NCI-H345 treated with DMSO at 0.1 percent for 48 hours (cell line): ENCODE data around the gene ADAM19.

Source experiments
- DNase-seq: peaks from one replicate; lab custom pipeline; 2025; ENCODE audit not compliant: unreplicated experiment; lab: John Stamatoyannopoulos, UW

ADAM19 gene

GRCh38 chr5:157597277-157597676 is 21.7 kb upstream of the ADAM19 start:
- no peak for DNase-seq

GRCh38 chr5:157596487-157596886 is 20.9 kb upstream of the ADAM19 start:
- DNase-seq: no peak

GRCh38 chr5:157594675-157595459 is 19.3 kb upstream of the ADAM19 start:
- no peak for DNase-seq

- DNase-seq: no peak
Measured at GRCh38 chr5:157594257-157594656, 18.7 kb upstream of the ADAM19 start.

GRCh38 chr5:157593052-157593757 is 17.6 kb upstream of the ADAM19 start:
- DNase-seq: no peak

- no peak for DNase-seq
Measured at GRCh38 chr5:157592594-157592993, 17.0 kb upstream of the ADAM19 start.

GRCh38 chr5:157590478-157590877 is 14.9 kb upstream of the ADAM19 start:
- no peak for DNase-seq

- DNase-seq: no peak
Measured at GRCh38 chr5:157584628-157585027, 9.1 kb upstream of the ADAM19 start.

GRCh38 chr5:157582731-157583620 is 7.4 kb upstream of the ADAM19 start:
- DNase-seq: no peak

- DNase-seq: no peak
Measured at GRCh38 chr5:157581901-157582300, 6.3 kb upstream of the ADAM19 start.

- DNase-seq: no peak
Measured at GRCh38 chr5:157578079-157578780, 2.7 kb upstream of the ADAM19 start.

GRCh38 chr5:157576678-157577077 is 1.1 kb upstream of the ADAM19 start:
- no peak for DNase-seq

- DNase-seq: no peak
Measured at GRCh38 chr5:157574456-157575380, 857 bp downstream of the ADAM19 start.

- DNase-seq: no peak
Measured at GRCh38 chr5:157571357-157571827, 4.2 kb downstream of the ADAM19 start.

- no peak for DNase-seq
Measured at GRCh38 chr5:157570531-157571200, 4.9 kb downstream of the ADAM19 start.

GRCh38 chr5:157568720-157569119 is 6.9 kb downstream of the ADAM19 start:
- DNase-seq: no peak

GRCh38 chr5:157568222-157568621 is 7.4 kb downstream of the ADAM19 start:
- DNase-seq: no peak

GRCh38 chr5:157566902-157567489 is 8.6 kb downstream of the ADAM19 start:
- no peak for DNase-seq
